GM11168 (cell line): ENCODE data around the gene ATG7.
"Not testable (repeated sequence)": the region's sequence is repeated elsewhere in the genome, so short reads cannot be mapped to it uniquely, and the experiment has no call there.

Source experiments
- in situ Hi-C: fragments of 300-500 bp; cut with MboI; formaldehyde crosslinking; loops from one replicate; pipeline ENCODE4 v1.12.0; 2022; ENCODE audit warnings: low sequenced_read_pairs; ENCODE audit not compliant: unreplicated experiment

Gene ATG7

DNA sequence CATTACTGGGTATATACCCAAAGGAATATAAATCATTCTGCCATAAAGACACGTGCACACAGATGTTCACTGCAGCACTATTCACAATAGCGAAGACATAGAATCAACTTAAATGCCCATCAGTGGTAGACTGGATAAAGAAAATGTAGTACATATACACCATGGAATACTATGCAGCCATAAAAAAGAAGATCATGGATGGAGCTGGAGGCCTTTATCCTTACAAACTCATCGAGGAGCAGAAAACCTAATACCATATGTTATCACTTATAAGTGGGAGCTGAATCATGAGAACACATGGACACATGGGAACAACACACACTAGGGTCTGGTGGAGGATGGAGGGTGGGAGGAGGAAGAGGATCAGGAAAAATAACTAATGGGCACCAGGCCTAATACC is 173.0 kb downstream of the ATG7 start:
- in situ Hi-C loops, result not testable (repeated sequence)

DNA sequence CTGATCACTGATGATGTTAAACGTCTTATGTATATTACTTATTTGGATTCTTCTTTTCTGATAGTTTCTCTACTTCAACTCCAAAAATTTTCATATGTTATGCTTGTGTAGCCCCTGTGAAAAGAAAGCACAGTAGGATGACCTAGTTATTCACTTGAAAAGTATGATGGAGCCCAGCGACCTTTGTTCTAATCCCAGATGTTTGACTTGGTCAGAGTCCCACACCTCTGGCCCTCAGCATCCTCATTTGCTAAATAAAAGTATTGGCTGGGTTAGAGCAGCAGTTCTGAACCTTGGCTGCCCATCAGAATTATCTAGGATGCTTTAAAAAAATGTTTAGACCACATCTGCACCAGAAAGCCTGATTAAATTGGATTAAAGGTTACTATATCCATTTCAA is 173.7 kb downstream of the ATG7 start:
- in situ Hi-C loops, result no loop called here

DNA sequence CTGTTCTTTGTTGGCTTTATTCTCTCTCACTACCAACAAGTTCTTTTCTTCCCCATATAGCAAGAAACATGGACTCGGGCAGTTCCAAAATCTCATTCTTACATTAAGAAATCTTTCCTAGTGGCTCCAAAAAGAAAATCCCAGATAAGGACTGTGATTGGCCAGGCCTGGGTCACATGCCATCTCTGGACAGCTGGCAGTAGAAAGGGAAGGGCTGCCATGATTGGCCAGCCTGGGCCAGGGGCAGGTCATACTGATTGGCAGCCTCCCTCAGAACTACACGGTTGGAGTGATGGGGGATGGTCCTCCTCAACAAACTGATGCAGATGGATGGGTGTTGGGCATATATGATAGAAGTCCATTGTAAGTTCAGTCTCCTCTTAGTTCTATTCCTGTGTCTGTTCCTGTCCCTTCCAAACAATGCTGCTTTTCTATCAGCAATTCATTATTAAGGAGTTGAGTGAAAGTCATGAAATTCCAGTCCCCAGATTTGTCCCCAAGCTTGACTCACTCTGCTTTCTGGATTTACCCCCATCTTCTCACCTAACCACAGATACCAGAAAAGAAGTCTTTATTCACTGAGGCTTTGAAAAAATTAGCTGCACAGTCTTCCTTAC is 175.5 kb downstream of the ATG7 start:
- in situ Hi-C loops, result no loop called here

DNA sequence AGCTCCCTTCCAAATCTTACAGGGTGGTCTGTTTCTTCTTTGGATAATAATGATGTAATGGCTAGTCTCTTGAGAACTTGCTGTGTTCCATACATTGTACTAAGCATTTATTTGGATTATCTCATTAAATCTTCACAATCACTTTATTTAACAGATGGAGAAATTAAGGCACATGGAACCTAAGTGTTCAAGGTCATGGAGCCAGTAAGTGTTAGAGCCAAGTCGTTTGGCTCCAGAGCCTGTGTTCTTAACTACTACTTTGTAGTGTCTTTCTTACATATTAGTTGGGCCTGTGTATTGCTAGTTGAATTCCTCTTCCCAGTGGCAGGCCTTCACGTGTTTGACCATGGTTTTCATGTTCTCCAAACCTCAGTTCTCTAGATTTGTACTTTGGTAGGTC is 177.8 kb downstream of the ATG7 start:
- in situ Hi-C loops, result no loop called here

DNA sequence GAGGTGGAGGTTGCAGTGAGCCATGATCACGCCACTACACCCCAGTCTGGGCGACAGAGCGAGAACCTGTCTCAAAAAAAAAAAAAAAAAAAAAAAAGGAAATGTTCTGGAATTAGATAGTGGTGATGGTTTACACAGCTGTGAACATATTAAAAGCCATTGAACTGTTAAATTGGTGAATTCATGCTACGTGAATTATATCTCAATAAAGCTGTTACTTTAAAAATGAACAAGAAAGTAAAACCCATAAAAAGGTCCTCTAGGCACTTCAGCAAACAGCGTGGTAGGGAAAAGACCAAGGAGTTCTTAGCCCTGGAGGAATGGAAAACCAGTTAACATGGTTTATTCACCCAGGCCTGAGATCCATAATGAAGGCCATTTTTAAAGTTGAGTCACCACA is 180.1 kb downstream of the ATG7 start:
- in situ Hi-C loops, result no loop called here

DNA sequence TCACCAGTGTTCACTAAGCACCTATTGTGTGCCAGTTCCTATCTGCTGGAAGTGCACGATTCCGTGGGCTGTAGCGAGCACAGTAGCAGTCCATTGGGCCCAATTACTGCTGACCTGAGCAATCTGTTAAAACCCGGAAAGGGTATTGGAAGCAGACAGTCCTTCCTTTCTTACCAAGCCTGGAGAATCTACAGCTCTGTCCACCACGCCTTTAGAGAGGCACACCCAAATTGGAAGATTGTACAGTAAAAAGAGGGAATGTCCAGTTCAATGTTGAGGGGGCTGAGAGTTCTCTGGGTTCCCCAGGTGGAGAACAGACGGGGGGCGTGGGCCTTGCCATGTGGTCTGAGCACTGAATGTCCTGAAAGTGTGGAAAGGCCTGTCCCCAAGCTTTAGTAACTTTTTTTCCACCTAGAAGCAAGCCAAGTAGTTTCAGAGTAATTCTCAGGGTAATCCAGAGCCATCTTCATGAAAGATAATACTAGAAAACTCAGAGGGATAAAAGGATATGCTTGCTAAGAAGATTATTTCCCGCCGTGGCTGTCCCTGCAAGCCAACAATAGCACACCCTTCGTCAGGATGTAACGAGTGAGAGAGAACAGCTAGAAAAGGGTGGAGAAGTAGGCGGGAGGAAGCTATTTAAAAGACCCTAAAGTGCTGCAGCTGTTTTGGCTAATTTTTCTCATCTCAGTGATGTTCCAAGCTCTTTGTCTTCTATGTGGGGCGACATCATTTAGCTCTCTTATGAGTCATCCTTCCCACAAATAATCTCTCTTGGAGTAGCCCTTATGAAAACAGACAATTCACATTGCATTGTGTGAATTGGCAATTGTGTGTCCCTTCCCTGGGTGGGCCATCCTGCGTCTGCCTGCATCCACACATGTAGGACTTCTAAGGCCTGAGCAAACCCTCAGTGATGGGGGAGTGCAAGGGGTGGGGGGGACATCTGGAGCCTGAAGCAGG is 181.0 kb downstream of the ATG7 start:
- in situ Hi-C loops, result no loop called here

DNA sequence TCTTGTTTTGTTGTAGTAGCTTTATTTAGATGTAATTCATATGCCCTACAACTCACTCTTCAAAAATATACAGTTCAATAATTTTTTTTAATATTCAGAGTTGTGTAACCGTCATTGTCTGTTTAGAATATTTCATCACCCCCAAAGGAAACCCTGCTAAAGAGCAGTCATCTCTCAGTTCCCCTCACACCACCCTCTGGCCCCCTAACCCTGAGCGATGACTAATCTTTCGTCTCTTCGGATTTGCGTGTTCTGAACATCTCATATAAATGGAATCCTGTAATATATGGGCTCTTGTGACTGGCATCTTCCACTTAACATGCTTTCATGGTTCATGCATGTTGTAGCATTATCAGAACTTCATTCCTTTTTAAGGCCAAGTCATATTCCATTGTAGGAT is 183.8 kb downstream of the ATG7 start:
- in situ Hi-C loops, result no loop called here

DNA sequence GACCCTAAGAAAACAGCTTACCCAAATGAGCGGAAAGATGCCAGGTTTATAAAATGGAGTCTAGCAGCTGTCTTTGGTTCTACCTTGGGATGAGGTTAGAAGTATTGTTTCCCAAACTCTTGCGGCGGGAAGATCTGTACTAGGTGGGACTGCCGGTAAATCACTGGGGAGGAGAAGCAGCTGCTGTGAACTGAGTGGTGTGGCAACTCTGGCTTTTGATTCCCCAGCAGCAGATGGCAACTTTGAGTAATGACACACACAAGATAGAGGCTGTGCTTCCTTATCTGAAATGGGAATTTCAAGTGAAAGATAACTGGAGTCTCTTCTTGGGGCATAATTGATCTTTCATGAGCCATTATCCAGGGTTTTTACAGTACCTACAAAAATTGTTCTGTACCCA is 184.9 kb downstream of the ATG7 start:
- in situ Hi-C loops, result no loop called here

DNA sequence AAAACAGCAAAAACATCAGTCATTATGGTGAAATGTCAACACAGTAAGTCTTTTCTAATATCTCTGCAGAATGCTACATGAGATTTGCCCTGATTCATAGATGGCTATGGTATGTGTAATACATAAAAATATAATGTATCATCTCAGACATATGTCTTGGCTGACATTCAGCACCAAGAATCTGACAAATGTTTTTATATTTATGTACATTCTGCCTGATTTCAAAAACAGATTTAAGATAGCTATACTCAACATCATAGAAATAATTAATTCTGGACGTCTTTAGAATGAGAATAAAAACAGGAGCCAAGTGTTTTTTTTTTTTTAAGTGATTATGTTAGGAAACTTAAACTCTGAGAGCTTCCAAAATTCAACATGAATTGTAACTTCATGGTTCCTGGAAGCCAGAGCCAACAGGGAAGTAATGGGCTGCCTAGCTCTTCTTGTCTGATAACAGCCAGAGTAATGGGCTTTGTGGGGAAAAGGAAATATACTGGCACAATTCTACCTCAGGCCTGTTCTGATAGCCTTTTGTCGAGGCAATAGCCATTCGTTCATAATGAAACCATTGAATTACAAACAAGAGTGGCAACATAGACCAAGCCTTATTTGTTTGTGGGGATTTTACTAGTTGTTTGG is 187.1 kb downstream of the ATG7 start:
- in situ Hi-C loops, result no loop called here

DNA sequence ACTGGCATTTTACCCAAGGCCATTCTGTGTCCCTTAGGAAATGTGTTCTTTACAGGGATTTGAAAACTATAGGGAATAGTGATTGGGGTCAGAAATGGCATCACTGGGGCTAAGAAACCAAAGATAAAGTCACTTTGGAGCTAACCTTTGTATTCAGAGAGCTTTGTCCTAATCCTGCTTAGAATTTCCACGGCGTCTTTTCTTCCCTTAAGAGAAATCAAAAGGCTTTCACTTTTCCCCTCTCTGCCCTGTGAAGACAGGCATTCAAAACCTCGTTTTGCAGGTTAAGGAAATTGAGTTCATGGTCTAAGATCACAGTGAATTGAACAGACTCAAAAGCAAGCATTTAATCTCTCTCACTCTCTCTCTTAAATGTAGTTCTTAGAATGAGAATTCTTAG is 189.0 kb downstream of the ATG7 start:
- in situ Hi-C loops, result no loop called here

DNA sequence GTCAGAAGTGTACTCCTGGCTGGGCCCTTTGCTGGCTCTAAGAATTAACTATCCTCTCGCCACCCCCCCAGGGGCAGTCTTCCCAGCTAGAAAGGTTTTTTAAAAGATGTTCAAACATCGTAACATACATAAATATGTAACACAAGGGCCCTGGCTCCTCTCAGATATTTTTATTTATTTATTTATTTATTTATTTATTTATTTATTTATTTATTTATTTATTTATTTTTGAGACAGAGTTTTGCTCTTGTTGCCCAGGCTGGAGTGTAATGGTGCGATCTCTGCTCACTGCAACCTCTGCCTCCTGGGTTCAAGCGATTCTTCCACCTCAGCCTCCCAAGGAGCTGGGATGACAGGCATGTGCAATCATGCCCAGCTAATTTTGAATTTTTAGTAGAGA is 190.5 kb downstream of the ATG7 start:
- in situ Hi-C loops, result not testable (repeated sequence)

DNA sequence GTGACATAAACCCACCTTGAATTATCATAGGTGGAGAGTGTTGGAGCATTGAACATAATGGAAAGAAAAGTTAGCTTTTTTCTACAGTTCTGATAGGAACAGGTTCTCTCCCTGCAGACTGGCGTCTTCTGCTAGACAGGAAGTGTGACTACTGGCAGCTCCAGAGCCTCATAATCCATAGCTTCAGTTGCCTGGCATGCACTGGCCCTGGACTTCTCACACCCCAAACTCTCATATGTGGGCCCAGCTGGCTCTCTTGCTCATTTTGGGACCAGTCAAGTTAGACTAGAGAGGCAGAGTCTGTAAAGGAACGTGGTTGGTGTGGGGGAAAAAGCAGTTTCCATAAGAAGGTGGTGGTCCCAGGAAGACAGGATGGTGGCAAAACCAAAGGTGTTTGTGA is 191.4 kb downstream of the ATG7 start:
- in situ Hi-C loops, result no loop called here

DNA sequence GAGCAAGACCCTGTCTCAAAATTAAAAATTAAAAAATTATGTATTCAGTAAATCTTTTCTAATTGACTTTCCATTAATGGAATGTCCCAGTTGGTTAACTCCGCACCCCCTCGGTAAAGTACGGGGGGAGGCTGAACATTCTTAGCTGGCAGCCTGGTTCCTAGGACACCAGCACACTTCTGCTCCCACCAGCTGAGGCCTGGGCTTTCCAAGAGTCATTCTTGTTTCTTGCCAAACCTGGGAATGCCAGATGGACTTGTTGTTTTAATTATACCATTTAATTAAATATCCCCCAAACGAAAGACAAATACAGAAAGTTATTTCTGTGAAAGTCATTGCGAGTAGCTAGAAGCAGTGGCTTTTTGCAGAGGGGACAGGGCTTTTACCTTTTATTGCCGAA is 192.2 kb downstream of the ATG7 start:
- in situ Hi-C loops, result no loop called here

DNA sequence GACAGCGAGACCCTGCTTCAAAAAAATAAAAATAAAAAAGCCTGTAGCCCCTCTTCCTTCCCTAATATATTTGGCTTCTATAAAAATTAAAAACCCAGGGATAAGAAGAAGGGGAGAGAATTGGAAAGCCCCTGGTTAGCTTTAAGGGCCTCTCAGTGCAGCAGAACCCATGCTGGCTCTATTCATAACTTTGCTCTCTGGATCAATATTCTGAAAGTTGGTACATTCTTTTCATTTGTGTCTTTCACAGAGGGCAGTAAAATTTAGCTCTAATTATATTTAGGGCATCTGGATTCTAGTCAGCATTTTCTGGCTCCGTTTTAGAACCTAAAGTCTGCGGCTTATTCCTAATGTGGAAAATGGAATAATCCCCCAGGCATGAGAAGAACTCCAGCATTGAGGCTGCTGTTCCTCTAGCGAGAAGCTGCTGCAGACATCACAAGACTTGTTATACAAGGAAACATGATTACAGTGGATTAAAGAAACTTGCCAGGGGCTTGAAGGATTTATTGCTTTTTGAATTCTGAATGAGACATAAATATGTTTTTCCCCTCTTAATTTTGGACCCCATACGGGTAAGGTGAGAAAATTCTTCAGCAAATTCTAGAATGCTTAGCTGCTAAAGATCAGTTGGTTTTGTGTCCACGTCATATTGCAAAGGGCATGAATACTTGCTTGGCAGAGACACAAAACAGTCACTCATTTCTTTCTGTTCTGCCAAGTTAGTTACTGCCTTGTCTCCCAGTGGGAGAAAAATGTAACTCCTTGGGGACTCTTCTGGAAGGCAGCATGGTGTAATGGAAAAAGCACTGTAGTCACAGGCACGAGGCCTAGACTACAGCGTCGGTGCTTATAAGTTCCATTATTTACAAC is 193.8 kb downstream of the ATG7 start:
- in situ Hi-C loops, result no loop called here

DNA sequence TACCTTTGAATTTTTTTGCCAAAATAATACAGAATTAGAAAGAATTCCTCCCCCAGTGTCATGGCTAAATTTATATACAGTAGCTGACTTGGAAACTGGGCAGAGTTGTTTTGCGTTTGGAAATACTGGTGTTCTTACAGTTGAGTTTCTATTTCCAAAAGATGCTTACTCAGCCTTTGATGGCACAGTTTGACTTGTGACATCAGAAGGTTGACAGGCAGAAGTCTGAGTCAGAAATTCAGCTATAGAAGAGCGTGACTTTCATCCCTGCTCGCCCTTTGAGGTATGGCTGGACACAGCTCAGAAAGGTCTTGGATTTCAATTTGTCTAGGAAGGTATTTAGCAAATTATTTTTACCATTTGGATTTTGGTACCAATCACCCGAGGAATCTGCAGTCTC is 195.7 kb downstream of the ATG7 start:
- in situ Hi-C loops, result no loop called here

DNA sequence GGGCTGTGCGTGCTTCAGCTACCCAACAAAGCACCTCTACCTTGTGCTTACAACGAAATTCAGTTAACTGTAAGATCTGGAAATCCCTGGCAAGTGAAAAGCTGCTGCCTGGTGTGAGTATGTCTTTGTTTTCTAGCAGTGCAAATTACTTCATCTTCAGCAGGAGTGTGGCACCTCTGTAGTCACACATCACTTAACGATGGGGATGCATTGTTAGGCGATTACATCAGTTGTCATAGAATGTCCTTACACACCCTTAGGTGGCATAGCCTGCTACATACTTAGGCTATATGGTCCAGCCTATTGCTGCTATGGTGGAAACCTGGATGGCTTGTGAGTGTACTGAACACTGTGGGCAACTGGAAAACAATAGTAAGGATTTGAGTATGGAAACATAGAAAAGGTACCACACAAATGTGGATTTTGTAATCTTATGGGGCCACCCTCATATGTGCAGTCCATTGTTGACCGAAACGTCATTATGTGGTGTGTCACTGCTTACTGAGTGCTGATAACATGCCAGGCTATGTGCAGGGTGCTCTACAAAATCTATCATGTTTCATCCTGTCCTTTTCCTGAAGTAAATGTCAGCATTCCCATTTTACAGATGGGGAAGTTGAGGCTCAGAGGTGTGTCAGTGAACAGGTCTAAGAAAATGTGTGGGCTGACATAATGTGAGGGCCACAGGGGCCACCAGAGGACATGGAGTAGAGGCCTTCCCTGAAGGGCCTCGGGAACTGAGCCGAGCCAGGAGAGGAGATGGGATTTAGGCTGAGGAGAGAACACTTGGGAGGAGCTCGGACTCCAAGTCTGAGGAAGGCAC is 198.0 kb downstream of the ATG7 start:
- in situ Hi-C loops, result no loop called here

DNA sequence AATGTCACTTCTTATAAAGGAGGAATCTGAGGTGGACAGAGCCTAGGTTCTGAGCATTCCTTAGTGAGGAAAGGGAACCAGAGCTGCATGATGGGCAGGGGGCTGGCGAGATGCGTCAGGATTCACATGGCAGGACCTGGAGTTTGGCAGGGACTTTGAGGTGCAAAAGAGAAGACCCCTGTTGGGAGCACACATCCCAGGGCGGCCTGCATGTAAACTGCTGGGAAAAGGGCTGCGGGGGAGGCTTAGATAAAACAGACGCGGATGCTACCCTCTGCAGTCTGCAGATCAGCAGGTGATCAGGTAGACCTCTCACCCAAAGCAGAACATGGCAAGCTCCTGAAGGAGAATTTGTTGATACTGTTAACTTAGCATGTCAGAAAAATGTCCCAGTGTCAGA is 203.1 kb downstream of the ATG7 start:
- in situ Hi-C loops, result no loop called here

DNA sequence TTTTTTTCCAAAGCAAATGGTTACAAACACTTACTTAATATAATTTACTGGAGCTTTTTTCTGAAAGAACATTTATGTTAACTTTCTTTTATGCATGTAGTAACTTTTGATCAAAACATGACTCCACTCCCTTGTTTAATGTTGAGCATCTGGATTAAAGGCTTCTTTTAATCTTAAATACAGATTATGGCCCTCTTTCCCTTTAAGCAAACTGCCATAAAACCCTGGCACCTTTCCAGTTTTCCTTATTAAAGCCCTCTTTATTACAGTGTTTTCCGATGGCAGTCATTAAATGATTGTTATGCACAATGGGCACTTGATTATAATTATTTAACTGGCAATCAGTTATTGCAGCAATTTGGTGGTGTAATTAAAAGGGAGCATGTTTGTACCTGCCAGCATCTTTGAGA is 204.5 kb downstream of the ATG7 start:
- in situ Hi-C loops, result no loop called here

DNA sequence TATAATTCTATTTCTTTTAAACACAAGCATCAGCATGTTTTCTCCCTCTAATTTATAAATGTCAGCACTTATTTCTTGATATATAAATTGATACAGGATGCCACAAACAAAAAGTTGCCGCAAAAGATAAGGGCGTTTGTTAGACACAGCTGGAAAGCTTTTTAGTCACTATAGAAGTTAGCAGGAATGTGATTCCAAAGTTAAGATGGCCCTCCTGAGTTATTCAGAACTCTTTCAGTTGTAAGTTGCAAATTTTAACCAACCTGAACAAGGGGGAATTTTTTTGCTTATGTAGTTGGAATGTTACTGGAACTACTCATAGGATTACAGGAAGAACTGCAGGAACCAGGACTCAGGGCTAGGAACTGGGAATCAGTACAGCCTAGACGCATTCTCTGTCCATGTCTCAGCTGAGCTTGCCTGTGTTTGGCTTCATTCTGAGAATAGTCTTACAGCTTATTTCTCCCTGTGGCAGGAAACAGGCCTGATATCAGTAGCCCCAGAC is 205.3 kb downstream of the ATG7 start:
- in situ Hi-C loops, result no loop called here
